Measurements from ENCODE around the gene ACTN3.

DNA sequence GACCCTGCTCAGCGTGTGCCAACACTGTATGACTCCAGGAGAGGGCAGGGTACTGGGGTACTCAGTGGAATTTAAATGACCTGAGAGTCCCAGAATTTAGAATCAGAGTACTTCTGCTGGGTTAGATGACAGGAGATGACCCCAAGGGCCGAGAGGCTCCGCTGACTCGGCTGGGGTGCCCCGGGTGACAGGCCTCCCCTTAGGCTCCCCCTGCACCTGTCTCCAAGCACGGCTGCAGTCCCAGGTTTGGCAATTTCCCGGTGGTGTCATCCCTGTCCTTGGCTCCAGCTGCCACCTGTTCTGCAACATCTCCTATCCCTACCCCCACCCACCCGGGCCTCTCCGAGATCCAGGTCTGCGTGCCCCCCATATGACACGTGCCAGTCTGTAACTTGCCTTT lies 1.3 kb downstream of the ACTN3 start:
- TF ChIP-seq, protein P1, sequence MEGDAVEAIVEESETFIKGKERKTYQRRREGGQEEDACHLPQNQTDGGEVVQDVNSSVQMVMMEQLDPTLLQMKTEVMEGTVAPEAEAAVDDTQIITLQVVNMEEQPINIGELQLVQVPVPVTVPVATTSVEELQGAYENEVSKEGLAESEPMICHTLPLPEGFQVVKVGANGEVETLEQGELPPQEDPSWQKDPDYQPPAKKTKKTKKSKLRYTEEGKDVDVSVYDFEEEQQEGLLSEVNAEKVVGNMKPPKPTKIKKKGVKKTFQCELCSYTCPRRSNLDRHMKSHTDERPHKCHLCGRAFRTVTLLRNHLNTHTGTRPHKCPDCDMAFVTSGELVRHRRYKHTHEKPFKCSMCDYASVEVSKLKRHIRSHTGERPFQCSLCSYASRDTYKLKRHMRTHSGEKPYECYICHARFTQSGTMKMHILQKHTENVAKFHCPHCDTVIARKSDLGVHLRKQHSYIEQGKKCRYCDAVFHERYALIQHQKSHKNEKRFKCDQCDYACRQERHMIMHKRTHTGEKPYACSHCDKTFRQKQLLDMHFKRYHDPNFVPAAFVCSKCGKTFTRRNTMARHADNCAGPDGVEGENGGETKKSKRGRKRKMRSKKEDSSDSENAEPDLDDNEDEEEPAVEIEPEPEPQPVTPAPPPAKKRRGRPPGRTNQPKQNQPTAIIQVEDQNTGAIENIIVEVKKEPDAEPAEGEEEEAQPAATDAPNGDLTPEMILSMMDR (IDR thresholded peaks at IDR 0.05) = no peak
- no peak for TF ChIP-seq POLR2A (IDR thresholded peaks at IDR 0.05)
- TF ChIP-seq EP300 (IDR thresholded peaks at IDR 0.05) = no peak

All from sigmoid colon (tissue), 4 donors.